Astrocyte of the spinal cord (primary cell): ENCODE results near the gene ALDH5A1.

Experiments used
- DNase-seq: peaks from one replicate; pipeline ENCODE4 v3.0.0; 2011; ENCODE audit warnings: low read depth, low spot score
- H3K4me3 ChIP-seq: 2 replicates; pipeline ENCODE4 v1.5.1; 2011; ENCODE audit warnings: low read depth, mild to moderate bottlenecking, low read length, moderate library complexity
- in situ Hi-C: cut with HindIII; loops from 2 replicates; pipeline ENCODE4 v1.10.0; 2017; ENCODE audit warnings: low sequenced_read_pairs
- TF ChIP-seq, protein P1 (sequence below): IDR thresholded peaks from 2 replicates; pipeline ENCODE4 v1.5.1; 2012; ENCODE audit warnings: low read depth, mild to moderate bottlenecking, low read length, inconsistent platforms

Gene ALDH5A1

DNA sequence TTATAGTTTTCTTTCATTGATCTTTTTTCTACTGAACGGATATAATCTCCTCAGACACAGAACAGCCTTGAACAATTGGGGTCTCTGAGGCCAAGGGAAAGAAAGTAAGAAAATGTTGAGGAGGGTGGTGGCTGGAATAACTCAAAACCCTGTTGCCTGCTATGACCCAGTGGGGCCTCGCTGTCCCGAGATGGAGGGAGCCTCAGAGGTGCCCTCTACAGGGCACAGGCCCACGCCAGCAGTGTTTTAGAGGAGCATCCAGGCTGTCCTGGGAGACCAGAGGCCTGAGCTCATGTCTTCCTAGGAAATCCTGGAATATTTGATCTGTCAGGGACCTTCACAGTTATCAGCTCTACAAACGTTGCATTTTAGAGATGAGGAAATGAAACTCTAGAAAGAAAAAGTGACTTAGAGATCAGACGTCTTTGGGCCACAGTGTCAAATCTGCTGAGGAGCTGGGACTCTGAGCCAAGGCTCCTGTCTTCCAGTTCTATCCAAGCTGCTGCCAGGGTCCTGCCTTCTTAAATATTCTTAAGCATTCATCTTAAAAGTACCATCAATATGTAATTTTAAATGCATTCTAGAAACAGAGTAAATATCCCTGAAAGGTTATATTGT lies 26.3 kb downstream of the ALDH5A1 start:
- no peak overlapping the region for H3K4me3 ChIP-seq
- peak; percentile 28 for DNase-seq
- in situ Hi-C loops = no loop called here
- TF ChIP-seq, protein P1, sequence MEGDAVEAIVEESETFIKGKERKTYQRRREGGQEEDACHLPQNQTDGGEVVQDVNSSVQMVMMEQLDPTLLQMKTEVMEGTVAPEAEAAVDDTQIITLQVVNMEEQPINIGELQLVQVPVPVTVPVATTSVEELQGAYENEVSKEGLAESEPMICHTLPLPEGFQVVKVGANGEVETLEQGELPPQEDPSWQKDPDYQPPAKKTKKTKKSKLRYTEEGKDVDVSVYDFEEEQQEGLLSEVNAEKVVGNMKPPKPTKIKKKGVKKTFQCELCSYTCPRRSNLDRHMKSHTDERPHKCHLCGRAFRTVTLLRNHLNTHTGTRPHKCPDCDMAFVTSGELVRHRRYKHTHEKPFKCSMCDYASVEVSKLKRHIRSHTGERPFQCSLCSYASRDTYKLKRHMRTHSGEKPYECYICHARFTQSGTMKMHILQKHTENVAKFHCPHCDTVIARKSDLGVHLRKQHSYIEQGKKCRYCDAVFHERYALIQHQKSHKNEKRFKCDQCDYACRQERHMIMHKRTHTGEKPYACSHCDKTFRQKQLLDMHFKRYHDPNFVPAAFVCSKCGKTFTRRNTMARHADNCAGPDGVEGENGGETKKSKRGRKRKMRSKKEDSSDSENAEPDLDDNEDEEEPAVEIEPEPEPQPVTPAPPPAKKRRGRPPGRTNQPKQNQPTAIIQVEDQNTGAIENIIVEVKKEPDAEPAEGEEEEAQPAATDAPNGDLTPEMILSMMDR = peak; percentile 86

DNA sequence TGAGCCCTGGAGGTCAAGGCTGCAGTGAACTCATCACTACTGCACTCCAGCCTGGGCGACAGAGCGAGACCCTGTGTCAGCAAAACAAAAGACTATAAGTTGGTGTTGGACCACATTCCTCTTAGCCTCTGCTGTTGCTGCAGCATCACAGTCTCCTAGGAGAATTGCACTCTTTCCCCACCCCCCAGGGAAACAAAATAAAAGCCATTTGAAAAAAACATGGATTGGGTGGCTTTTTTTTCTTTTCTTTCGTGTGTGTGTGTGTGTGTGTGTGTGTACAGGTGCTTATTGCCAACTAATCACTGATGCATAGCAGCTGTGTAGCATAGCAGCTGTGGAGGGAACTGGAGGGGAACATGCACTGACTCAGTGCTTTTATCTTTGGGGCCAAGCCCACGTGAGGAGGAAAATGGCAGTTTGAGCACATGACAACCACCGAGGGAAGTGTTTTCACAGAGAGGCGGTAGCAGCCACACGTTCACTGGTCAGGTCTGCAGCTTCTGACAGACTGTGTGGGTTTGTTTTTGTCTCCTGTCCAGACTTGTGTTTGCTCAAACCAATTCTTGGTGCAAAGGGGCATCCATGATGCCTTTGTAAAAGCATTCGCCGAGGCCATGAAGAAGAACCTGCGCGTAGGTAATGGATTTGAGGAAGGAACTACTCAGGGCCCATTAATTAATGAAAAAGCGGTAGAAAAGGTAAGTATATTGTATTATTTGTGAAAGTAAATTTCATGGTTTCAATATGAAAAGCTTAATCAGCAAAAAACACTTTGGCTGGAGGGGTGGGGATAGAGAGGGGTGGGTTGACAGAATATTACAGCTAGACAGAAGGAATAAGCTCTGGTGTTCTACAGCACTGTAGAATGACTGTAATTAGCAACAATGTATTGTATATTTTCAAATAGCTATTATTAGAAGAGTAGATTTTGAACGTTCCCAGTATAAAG lies 27.7 kb downstream of the ALDH5A1 start:
- in situ Hi-C loops = no loop called here
- H3K4me3 ChIP-seq = no peak overlapping the region
- no peak for DNase-seq
- TF ChIP-seq, protein P1 = no peak

DNA sequence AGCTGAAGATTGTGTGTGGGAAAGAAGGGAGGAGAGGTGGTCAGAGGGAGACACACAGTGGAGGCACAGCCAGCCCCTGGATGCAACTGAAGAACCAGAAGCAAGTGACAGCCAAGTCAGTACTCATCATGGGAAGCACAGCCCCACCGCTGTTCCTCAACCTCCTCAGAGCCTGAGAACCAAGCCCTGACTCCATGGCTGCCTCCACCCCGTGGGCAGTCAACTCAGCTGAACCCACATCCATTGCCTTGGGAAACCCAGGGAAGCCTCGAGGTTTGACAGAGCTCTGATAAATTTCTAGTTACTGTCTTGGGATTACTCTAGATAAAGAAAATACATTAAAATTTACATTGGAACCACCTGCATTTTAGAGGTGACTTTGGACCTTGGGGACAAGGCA lies 29.6 kb downstream of the ALDH5A1 start:
- TF ChIP-seq, protein P1 = no peak
- DNase-seq = no peak
- H3K4me3 ChIP-seq = no peak overlapping the region
- in situ Hi-C loops = no loop called here

DNA sequence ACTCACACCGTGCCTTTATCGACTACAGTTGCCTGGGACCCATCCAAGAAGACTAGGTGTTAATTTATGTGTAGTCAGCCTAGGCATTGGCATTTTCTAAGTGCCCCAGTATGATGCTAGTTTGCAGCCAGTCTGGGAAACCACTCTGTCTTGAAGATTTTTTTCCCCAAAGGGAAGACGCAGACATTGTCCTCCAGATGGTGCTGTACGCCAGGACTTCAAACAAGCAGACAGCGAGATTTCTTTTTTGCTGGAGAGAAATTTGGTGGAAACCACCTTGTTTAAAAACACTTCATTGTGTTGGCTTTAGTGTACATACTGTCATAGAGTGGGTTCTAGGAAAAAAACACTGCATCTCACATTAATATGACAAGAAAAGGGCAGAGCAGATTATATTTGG lies 30.0 kb downstream of the ALDH5A1 start:
- peak; percentile 59 for DNase-seq
- TF ChIP-seq, protein P1 = peak; percentile 60
- in situ Hi-C loops = no loop called here

DNA sequence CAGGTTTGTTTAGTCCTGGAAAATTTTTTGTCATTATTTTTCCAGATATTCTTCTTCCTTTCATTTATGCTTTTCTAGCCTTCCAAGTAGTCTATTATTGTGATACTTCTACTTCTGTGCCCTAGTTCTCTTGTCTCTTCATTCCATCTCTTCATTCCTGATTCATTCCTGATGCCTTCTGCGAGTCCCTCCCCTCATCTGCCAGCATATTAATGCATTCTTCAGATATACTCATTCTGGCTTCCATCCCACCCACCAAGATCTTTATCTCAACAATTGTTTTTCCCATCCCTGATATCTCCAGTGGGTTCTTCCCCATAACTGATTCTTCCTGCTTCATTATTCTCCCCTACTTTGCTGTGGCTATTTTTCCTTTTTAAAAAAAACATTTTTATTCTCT lies 35.2 kb downstream of the ALDH5A1 start:
- no peak for DNase-seq
- no peak overlapping the region for H3K4me3 ChIP-seq

More for the DNA sequence above, 30.0 kb downstream of the ALDH5A1 start:
- H3K4me3 ChIP-seq = no peak overlapping the region

DNA sequence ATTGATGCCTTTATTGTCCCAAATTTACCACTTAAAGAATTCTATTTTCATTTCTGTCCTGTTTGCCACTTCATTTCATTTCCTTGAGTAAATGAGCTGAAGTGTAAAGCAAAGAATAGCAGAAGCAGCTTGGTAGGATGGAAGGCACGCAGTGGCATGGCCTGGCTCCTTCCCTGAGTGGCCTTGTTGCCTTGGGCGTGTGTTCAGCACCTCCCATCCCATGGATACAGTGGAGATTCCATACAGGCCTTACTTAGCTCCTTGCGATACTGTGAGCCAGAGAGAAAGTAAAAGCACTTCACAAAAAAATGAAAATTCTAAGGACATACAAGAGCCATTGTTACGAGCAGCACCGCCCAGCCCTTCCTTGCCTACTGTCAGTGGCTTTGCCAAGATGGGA lies 39.6 kb downstream of the ALDH5A1 start:
- TF ChIP-seq, protein P1 = no peak

More for the DNA sequence above, 35.2 kb downstream of the ALDH5A1 start:
- TF ChIP-seq, protein P1 = no peak
- in situ Hi-C loops = no loop called here

More for the DNA sequence above, 39.6 kb downstream of the ALDH5A1 start:
- in situ Hi-C loops = no loop called here
- H3K4me3 ChIP-seq = no peak overlapping the region
- DNase-seq = no peak
